HG03196 (cell line): ENCODE results near the gene PHACTR3.
"Not testable (repeated sequence)": the region's sequence is repeated elsewhere in the genome, so short reads cannot be mapped to it uniquely, and the experiment has no call there.

Experiments used
- ATAC-seq: cut with Tn5 transposase; IDR thresholded peaks from one replicate; pipeline ENCODE4 v1.9.1; 2021; ENCODE audit not compliant: unreplicated experiment

Gene PHACTR3

DNA sequence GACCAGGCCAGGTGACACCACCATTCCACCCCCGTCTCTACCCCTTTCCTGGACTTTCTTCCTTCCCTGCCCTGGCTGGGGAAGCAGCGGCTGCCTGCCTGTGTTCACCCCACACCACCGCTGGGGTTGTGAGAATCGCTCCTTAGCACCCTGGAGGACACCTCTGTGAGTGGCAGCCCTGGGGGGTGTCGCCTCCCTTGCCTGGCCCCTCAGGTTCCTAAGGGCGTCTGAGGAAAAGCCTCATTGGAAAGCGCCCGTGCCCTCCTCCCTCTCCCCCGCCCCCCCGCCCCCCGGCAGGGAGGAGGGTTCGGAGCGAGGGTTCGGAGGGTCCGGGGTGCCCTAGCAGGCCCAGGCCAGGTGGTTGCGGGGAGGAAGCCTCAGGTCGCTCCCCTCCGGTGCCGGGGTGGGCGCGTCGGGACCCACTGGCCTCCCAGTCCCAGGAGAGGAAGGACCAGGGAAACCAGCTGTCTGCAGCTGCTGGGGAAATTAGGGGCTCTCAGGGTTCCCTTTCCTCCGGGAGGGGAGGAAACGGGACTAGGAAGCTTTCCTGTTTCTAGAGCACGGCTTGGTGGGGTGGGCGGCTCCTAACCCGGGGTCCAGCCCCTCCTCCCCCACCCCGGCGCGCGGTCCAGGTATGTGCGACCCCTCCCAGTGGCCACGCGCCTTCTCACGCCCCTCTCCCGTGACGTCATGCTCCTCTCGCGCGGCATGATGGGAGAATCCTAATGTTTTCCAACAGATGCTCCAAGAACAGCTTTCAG lies at the start of gene PHACTR3:
Gene PHACTR3, plus strand, starts transcription at position 760 of the 761 bp plus-strand sequence. CDS start 475 bp downstream, outside the sequence.
- no peak for ATAC-seq

DNA sequence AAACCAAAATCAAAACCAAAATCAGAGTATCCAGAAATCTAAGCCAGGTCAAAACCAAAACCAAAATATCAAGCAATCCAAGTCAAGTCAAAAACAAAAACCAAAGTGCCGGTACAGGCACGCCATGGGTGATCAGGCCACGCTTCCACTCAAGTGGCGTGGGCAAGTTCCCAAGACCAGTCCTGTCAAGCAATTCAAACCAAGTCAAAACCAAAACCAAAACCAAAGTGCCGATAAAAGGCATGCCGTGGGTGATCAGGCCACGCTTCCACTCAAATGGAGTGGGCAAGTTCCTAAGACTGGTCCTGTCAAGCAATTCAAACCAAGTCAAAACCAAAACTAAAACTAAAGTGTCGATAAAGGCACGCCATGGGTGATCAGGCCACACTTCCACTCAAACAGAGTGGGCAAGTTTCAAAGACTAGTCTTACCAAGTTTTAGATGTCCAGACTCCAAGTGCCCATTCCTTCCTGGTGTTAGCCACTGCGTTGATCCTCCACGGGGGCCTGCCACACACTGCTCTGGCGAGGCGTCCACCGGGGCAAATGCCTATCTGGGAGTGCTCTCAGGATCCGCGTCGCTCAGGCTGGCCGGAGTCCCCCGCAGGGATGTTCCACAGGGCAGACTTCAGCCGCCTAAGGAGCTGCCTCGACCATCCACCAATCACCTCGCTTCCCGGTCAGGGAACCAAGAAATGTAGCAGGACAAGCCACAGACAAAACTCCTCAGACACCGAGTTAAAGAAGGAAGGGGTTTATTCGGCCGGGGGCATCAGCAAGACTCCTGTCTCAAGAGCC lies 46.4 kb upstream of the PHACTR3 start:
- not testable (repeated sequence) for ATAC-seq

DNA sequence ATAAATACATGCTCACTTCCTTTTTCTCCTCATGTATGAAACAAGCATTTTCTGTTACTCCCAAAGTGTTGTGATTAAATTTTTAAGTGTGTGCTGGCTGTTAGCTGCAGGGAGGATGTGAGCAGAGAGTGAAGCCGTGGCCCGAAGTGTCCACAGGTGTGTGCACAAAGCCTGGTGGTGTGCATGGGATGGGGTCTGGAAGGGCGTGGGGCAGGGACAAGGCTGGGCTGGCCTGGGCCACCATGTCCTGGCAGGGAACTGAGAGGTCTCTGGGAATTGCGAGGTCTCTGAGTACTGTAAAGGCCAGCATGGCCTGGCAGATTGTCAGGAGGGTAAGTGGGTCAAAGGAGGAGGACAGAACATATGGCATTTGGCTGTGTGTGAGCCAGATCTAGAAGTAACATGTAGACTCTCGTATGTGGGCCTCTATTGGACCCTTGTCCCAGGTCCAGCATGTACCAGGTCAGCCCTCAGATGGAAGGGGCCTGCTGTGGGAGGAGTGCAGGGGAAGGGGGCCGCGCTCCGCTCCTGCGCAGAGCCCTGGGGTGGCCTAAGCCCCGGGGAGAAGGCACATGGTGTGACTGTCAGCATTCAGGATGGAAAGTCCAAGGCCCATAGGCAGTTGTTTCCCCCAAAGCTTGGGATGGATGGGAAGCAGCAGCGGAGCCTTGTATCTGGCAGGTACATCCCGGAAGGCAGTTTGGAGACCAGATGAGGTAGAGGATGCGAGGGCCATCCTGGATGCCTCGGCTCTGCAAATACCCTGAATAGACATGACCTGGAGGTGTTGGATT lies 45.1 kb upstream of the PHACTR3 start:
- no peak for ATAC-seq

DNA sequence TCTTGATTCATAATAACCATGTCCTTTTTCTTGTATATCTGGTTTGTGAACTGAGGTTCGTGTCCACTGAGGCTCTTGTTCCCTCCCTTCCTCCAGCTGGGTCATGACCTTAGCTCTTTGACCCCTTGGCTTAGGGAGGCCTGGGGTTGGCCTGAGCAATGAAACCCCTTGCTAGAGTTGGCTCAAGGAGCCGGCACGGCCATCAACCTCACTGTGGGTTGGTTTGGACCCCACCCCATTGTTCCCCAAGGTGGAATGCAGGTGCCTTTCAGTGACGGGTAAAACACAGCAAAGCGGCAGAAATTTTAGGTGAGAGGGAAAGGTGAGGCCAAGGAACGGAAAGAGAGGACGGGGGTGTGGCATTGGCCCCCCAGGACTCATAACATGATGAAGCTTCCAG lies 44.5 kb upstream of the PHACTR3 start:
- no peak for ATAC-seq

- ATAC-seq, result no peak
Observed at GRCh38 chr20:59560588-59561227, 43.6 kb upstream of the PHACTR3 start.

DNA sequence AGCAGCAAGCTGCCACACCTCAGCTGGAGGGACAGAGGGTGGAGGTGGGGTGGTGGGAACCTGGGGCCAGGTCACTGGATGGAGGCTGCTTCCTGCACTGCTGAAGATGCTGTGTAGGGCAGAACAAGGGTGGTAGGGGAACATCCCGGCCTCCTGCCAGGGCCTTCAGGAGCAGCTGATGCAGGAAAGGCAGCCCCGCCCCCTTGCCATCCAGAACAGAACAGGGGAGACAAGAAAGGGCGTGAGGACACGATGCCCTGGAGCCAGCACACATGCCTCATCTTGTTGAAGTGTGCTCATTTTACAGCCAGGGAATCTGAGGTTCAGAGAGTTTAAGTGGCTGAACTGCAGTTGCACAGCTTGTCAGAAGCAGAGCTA lies 43.1 kb upstream of the PHACTR3 start:
- ATAC-seq, result no peak

DNA sequence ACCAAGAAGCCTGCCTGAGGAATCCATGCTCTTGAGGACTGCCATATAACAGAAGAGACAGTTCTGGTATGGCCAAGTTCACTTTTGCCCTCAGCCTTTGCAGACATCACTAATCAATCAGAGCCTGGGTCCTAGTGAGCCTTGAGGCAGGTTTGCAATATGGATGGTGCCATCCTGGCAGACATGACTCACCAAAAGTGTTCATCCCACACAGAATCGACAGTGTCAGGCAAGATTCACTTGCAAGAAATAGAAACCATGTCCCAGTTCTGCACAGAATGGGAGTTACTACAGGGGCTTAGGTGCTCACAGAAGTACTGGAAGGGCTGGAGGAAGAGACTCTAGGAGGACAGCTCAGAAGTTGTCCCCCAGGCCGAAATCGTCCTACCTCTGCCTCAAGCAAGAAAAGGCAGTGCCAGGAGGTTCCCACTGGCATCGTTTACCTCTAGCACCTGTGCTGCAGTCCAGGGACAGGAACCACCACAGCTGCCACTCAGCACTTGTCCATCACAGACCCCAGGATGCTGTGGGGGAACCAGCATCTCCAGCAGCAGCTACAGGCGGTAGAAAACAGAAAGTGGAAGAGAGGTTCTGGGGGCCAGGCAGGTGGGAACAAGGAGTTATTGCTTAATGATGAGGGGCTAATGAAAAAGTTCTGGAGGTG lies 42.6 kb upstream of the PHACTR3 start:
- no peak for ATAC-seq

GRCh38 chr20:59564171-59564570 lies 40.2 kb upstream of the PHACTR3 start:
- no peak for ATAC-seq

- no peak for ATAC-seq
Observed at GRCh38 chr20:59564943-59565342, 39.4 kb upstream of the PHACTR3 start.

DNA sequence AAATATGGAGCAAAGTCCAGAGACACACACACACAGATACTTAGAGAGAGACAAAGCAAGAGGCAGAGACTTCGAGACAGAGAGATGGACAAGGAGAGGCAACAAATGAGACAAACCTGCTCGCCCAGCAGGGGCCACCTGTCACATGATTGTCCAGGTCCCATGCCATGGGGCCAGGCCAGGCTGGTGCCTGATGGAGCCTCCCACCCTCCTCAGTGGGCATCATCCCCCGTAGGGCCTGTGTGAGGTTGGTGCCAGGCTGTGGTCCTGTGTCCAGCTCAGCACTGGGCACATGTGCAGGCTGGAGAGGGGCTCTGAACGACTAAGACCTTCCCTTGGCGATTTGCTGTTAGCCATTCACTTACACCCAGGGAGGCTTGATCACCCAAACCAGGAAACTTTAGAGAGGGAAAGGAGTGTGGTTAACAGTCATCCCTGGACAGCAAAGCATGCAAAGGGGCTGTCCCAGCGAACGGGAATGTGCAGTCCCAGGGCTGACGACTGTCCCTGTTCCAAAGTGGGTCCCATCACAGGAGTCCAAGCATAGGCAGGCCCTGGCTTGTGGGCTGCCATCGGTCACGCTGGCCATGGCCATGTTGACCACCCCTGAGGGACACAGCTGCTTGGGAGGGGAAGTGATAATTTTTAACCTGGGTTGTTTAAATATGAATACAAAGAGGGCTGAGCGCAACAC lies 38.4 kb upstream of the PHACTR3 start:
- no peak for ATAC-seq

GRCh38 chr20:59566631-59567524 lies 37.5 kb upstream of the PHACTR3 start:
- no peak for ATAC-seq

DNA sequence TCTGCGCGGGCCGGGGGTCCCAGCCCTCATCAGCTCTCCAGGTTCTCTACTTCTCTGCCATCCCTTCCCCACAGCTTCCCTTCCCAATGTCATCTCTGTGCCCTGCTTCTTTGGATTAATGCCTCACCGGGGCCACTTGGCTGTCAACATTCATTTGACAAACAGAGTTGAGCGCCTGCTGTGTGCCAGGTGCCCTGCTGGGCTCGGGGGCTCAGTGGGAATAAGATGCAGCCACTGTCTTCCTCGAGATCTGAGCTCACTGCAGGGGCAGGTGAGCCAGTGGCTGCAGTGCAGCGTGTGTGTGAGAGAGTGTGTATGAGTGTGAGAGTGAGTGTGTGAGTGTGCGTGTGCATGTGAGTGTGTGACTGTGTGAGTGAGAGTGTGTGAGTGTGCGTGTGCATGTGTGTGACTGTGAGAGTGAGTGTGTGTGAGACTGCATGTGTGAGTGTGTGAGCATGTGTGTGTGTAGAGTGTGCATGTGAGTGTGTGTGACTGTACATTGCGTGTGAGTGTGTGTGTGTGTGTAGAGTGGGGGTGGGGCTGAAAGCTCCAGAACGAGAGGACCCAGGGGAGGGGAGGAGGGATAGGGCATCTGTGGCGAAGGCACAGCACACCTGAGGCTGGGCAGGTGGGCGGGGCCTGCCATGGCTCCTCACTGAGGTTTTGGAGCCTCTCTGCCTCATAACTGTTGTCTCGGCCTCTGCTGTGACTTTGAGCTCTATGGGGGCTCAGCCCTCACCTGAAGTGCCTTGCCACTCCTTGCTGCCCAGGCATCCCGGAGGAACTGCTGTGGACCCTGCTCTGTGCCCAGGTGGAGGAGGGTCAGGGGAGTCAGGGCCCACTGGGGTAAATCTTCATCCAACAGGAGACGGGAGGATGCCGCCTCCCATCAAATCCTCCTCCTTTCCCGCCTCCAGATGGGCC lies 36.5 kb upstream of the PHACTR3 start:
- ATAC-seq, result no peak

GRCh38 chr20:59568509-59569024 lies 35.8 kb upstream of the PHACTR3 start:
- no peak for ATAC-seq

DNA sequence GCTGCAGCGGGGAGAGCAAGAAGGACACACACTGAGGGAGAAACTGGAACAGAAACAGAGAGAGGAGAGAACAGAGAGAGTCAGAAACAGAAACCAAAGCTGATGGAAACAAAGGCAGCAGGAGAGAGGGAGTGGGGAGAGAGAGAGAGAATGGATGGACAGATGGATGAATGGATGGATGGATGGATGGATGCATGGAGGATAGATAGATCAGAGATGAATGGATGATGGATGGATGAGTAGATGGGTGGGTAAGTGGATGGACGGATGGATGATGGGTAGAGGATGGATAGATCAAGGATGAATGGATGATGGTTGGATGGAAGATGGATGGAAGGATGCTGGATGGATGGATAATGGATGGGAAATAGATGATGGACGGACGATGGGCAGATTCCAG lies 35.0 kb upstream of the PHACTR3 start:
- ATAC-seq, result no peak

- no peak for ATAC-seq
Observed at GRCh38 chr20:59571151-59571550, 33.2 kb upstream of the PHACTR3 start.

DNA sequence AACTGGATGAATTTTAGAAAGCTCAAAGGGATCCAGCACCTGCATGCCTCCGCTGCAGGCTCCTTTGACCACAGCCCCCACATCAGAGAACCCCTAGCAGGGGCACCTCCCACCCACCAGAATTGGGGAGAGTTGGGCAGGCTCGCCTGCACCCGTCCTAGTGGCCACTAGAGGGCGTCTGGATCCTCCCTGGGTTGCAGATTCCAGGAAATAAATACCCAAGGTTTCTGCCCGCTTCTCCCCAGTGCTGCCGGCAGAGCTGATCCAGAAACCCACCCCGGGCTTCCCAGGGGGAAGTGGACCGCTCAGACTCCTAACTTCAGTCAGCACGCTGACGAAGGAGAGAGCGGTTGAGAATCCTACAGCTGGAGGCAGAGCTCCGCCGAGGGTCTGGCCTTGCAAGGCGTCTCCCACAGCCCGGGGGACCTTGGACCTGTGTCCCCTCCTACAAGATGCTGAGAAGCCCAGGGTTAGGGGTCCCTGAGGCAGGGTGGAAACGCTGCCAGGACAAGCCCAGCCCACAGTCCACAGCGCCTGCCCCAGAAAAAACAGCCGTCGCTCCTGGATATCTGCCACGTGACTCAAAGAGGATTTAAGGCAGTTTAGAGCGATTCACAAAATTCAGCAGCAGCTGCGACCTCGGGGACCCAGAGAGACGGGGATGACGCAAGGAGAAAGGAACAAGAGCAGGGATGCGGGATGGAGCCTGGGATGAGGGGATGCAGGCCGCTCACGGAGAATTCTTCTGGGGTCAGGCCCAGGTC lies 32.6 kb upstream of the PHACTR3 start:
- ATAC-seq, result no peak

GRCh38 chr20:59572515-59572914 lies 31.8 kb upstream of the PHACTR3 start:
- ATAC-seq, result no peak
